Renal cortical epithelial cell (primary cell): ENCODE results near the gene TRAF5. TPM values are rescaled to one million over a fixed set of nuclear protein-coding genes. Genes with fewer than 3 reads are reported as not detected.
"Not testable (repeated sequence)": the region's sequence is repeated elsewhere in the genome, so short reads cannot be mapped to it uniquely, and the experiment has no call there.

Source experiments
- DNase-seq: peaks from one replicate; pipeline ENCODE4 v3.0.0-alpha.2; 2011; ENCODE audit warnings: low read depth
- total RNA-seq: library from RNA; depleted of rRNA; stranded (reverse); fragments of >200 nt; gene quantifications from 2 replicates; pipeline ENCODE4 v1.2.3, GENCODE V29; 2014

The TRAF5 gene
- total RNA-seq, 1 donor from 2014 or later, result 19.4 TPM

DNA sequence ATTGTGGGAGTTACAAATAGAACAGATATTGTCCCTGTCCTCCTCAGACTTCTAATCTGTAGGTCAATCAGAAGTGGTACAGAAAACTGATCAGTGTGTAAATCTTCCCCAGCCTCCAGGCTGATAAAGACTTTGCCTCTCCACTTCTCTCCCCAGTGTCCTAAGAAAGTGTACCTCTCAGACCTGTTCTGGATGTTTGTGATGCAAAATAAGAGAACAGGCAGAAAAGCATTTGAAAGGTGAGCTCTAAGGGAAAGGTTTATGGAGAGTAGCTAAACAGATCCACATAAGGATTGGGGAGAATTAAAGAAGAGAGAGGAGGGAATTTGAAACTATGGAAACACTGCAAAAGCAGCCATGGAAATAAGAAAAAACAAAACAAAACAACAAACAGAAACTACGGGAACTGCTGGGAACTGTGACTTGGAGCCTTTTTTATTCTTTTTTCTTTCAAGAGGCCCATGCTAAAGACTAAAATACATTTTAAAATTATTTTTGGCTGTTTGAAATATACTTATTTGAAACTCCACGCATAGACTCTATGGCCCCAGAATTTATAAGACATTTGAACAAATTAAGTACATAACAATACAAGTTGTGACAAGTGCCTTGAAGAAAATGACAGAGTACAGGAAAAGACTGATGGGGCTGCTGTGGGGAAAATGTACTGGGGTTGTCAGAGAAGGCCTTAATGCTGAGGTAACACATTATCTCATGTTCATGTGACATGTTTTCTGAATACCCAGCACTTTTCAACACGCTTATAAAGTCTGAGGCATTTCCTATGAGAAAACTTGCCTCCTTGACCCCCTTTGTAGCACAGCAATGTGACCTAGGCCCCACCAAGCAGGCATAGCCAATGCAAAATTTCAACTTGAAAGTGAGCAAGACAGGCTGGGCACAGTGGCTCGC is 51.2 kb downstream of the TRAF5 start:
- peak; percentile 40 for DNase-seq

DNA sequence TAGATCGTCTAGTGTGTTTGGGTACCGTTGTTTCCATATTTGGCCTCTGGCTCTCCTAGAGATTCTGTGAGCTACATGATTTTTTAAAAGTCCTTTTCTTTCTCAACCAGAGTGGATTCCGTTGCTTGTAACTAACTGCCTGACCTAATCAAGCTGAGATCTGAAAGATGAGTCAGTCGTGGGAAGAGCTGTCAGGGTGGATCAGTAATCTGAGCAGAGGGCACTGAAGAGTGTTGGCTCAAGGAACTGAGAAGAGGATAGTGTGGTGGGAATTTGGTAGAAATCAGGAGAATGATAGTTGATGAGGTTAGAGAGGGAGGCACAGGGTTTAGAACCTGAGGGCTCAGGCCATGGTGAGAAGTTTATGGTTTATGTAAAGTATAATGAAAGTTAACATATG is 52.2 kb downstream of the TRAF5 start:
- peak; percentile 77 for DNase-seq

GRCh38 chr1:211379446-211379845 is 52.8 kb downstream of the TRAF5 start:
- no peak for DNase-seq

DNA sequence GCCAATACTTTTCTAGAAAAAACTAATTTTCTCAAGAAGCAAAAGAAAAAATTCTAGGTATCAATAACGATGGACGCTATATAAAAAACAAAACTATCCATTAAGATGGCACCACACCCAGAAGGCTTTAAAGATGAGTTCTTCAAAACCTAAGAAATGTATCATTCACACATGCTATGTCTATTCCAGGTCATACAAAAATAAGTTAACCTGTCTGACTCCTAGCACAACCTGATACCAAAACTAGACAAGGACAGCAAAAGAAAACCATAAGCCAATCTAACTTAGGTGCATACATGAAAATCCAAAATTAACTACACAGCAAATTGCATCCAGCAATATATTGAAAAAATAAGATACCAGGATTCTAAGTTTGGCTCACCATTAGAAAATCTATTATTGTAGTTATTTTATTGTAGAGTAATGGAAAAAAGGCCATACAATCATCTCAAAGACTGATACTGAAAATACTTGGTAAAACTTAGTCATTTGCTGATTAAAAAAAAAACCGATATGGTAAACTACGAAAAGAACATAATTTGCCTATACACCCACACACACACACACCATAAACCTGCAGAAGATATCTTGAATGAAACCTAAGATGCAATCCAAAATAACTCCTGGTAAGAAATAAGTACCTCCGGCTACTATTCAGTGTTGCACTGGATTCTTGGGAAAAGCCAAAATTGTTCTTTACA is 55.0 kb downstream of the TRAF5 start:
- DNase-seq, result no peak

DNA sequence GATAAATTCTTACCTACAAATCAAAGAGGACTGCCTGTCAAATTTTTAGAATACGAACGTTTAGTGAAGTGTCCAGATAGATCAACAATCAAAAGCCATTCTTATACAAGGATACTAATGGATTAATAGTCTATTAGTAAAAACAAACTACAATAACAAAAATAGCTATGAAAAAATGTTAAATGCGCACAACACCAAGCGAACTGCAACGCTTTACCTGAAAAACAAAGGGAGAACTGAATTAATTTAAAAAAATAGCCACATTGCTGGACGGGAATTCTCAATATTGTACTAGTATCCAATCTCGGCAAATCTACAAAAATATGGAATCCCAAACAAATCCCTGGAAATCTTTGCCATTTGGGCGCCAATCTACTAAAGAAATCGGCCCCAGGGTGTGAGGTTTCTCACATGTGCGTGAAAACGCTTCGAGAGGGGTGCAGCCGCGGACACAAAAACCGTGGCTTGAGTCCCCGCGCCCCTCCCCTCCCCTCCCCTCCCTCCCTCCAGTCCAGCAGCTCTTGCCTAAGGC is 55.6 kb downstream of the TRAF5 start:
- DNase-seq, result no peak

- peak; percentile 86 for DNase-seq
Observed at GRCh38 chr1:211382714-211383480, 56.3 kb downstream of the TRAF5 start.

DNA sequence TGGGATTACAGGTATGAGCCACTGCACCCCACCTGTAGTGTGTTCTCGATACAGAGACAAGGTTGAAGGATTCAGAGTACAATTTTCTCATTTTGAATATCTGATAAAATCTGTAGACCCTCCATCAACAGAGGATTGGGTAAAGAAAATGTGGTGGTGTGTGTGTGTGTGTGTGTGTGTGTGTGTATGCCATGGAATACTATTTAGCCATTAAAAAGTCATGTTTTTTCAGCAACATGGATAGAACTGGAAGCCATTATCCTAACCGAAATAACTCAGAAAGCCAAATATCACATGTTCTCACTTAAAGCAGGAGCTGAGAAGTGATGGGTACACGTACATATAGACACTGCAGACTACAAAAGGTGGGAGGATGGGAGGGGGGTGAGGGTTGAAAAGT is 57.9 kb downstream of the TRAF5 start:
- no peak for DNase-seq

DNA sequence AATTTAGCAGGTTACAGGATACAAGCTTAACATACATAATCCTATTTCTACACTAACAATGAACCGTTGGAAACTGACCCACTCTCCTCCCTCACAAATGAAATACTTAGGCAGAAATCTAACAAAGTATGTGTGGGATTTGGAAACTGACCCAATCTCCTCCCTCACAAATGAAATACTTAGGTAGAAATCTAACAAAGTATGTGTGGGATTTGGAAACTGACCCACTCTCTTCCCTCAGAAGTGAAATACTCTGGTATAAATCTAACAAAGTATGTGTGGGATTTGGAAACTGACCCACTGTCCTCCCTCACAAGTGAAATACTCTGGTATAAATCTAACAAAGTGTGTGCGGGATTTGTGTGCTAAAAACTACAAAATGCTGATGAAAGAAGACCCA is 60.3 kb downstream of the TRAF5 start:
- DNase-seq, result no peak

GRCh38 chr1:211390829-211391228 is 64.2 kb downstream of the TRAF5 start:
- not testable (repeated sequence) for DNase-seq

DNA sequence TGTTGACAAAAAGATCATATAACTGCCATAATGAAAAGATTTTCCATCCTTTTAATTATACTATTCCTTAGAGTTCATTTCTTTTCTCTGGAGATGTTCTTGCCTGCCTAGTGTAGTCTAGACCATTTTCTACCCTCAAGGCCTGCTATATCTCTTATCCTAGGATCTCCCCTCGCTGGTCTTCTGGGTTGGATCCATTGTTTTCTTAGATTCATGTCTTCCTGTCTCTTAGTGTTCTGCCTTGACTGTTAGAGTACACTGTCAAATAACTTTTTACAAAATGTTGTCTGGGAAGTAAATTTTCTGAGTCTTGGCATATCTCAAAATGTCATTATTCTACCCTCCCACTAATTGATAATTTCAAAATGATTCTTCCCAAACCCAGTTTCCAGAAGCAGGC is 66.6 kb downstream of the TRAF5 start:
- no peak for DNase-seq

DNA sequence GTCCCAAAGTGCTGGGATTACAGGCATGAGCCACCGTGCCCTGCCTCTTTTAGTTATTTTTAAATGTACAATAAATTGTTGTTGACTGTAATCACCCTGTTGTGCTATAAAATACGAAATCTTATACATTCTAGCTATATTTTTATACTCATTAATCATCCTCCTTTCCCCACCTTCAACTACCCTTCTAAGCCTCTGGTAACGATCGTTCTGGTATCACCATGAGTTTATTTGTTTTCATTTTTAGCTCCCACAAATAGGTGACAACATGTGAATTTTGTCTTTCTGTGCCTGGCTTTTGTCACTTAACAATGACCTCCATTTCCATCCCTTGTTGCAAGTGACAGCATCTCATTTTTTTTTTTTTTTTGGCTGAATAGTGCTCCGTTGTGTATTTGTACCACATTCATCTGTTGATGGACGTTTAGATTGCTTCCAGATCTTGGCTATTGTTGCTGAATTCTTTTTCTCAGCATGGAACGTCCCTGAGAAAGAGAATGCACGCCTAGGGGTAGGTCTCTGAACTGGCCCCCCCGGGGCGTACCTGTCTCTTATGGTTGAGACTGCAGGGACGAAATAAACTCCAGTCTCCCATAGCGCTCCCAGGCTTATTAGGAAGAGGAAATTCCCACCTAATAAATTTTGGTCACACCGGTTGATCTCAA is 71.8 kb downstream of the TRAF5 start:
- DNase-seq, result not testable (repeated sequence)

GRCh38 chr1:211399851-211400393 is 73.3 kb downstream of the TRAF5 start:
- not testable (repeated sequence) for DNase-seq

DNA sequence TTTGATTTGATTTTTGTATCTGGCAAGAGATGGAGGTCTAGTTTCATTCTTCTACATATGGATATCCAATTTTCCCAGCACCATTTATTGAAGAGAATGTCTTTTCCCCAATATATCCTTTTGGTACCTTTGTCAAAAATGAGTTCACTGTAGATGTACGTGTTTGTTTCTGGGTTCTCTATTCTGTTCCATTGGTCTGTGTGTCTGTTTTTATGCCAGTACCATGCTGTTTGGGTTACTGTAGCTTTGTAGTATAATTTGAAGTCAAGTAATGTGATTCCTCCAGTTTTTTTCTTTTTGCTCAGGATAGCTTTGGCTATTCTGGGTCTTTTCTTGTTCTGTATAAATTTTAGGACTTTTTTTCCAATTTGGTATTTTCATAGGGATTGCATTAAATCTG is 75.1 kb downstream of the TRAF5 start:
- not testable (repeated sequence) for DNase-seq

- not testable (repeated sequence) for DNase-seq
Observed at GRCh38 chr1:211406086-211406485, 79.5 kb downstream of the TRAF5 start.

DNA sequence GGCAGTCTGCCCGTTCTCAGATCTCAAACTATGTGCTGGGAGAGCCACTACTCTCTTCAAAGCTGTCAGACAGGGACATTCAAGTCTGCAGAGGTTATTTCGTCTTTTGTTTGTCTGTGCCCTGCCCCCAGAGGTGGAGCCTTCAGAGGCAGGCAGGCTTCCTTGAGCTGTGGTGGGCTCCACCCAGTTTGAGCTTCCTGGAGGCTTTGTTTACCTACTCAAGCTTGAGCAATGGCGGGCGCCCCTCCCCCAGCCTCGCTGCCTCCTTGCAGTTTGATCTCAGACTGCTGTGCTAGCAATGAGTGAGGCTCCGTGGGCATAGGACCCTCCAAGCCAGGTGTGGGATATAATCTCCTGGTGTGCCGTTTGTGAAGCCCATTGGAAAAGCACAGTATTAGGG is 81.1 kb downstream of the TRAF5 start:
- not testable (repeated sequence) for DNase-seq

DNA sequence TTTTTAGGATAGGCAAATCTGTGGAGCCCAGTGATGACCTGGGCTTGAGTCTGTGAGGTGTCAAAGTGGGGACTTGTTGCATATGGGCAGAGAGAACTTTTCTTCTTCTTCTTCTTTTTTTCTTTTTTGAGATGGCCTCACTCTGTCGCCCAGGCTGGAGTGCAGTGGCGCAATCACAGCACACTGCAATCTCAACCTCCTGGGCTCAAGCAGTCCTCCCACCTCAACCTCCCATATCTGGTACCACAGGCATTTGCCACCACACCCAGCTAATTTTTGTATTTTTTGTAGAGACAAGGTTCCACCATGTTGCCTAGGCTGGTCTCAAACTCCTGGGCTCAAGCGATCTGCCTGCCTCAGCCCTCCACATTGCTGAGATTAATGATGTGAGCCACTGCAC is 85.0 kb downstream of the TRAF5 start:
- no peak for DNase-seq

DNA sequence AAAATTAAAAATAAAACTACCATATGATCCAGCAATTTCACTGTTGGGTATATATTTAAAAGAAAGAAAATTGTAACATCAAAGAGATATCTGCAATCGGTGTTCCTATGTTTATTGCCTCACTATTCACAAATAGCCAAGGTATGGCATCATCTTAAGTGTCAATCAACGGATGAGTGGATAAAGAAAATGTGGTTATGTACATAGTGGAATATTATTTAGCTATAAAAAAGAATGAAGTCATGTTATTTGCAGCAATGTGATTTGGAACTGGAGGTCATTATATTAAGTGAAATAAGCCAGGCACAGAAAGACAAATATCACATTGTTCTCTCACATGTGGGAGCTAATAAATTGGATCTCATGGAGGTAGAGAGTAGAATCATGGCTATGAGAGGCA is 89.1 kb downstream of the TRAF5 start:
- no peak for DNase-seq

DNA sequence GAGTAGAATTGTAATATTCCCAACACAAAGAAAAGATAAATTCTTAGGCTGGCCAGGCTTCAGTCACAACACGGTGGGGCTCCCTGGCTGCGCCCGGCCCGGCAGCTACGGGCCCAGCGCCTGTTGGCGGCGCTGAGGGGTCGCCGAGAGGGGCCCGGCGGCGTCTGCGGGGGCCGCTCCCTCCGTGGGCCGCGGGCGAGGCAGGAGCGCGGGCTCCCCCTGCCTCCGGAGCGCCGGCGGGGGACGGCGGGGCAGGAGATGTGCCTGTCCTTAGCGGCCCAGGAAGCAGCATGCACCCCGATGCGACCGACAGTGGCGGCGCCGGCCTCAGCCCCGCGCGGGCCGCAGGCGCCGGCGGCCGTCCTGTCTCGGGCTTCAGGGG is 89.6 kb downstream of the TRAF5 start:
- not testable (repeated sequence) for DNase-seq

DNA sequence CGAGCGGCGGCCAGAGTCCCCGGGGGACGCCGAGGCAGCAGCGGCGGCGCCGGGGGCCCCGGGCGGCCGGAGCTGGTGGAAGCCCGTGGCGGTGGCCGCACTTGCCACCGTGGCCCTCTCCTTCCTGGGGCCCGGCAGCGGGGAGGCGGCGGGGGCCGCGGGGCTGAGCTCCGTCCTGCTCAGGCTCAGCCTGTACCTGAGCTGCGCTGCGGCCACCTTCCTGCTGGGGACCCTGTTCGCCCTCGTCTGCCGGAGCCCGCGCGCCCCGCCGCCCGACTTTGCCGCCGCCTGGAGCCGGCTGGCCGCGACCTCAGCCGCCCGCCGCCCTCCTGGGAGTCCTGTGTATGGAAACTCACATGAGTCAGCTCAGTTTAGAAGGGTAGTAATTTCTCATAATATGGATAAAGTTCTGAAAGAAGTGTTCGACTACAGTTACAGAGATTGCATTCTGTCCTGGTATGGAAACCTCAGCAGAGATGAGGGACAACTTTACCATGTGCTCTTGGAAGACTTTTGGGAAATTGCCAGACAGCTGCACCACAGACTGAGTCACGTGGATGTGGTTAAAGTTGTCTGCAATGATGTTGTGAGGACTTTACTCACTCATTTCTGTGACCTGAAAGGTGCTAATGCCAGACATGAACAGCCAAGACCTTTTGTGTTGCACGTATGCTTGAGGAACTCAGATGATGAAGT is 90.1 kb downstream of the TRAF5 start:
- peak; percentile 75 for DNase-seq

- DNase-seq, result peak; percentile 31
Observed at GRCh38 chr1:211420389-211420788, 93.8 kb downstream of the TRAF5 start.
